GM19193 (cell line): ENCODE data around the gene KRTAP10-9.
"Not testable (repeated sequence)": the region's sequence is repeated elsewhere in the genome, so short reads cannot be mapped to it uniquely, and the experiment has no call there.

ENCODE experiments used
- POLR2A ChIP-seq: IDR thresholded peaks from 4 replicates; pipeline ENCODE4 v1.6.1; 2011; ENCODE audit not compliant: insufficient read depth, insufficient read length; ENCODE audit errors: extremely low read depth

Gene KRTAP10-9

GRCh38 chr21:44626673-44627143 lies at the start of gene KRTAP10-9:
KRTAP10-9 (plus strand) TSS chr21:44627093; CDS start chr21:44627172, 79 bp downstream.
- TF ChIP-seq POLR2A = no peak

- no peak for TF ChIP-seq POLR2A
Observed at GRCh38 chr21:44578371-44579055, 48.4 kb upstream of the KRTAP10-9 start.

GRCh38 chr21:44579056-44579832 lies 47.6 kb upstream of the KRTAP10-9 start:
- no peak for TF ChIP-seq POLR2A

- no peak for TF ChIP-seq POLR2A
Observed at GRCh38 chr21:44579833-44580144, 47.1 kb upstream of the KRTAP10-9 start.

GRCh38 chr21:44580231-44580821 lies 46.6 kb upstream of the KRTAP10-9 start, which contains the start of gene KRTAP10-5:
KRTAP10-5 (minus strand) TSS chr21:44580604; CDS start chr21:44580578, 26 bp downstream.
- TF ChIP-seq POLR2A = not testable (repeated sequence)

- TF ChIP-seq POLR2A = no peak
Observed at GRCh38 chr21:44581158-44581557, 45.7 kb upstream of the KRTAP10-9 start.

GRCh38 chr21:44582055-44582454 lies 44.8 kb upstream of the KRTAP10-9 start:
- TF ChIP-seq POLR2A = no peak

GRCh38 chr21:44583089-44583799 lies 43.6 kb upstream of the KRTAP10-9 start:
- no peak for TF ChIP-seq POLR2A

- TF ChIP-seq POLR2A = no peak
Observed at GRCh38 chr21:44583800-44584147, 43.1 kb upstream of the KRTAP10-9 start.

- no peak for TF ChIP-seq POLR2A
Observed at GRCh38 chr21:44585892-44586291, 41.0 kb upstream of the KRTAP10-9 start.

GRCh38 chr21:44589094-44589493 lies 37.8 kb upstream of the KRTAP10-9 start:
- no peak for TF ChIP-seq POLR2A

- TF ChIP-seq POLR2A = no peak
Observed at GRCh38 chr21:44589586-44590305, 37.1 kb upstream of the KRTAP10-9 start.

GRCh38 chr21:44590311-44590721 lies 36.6 kb upstream of the KRTAP10-9 start:
- no peak for TF ChIP-seq POLR2A
